IMR-90 (cell line): Measurements from ENCODE around the gene PAFAH2. TPM values are rescaled to one million over a fixed set of nuclear protein-coding genes. Genes with fewer than 3 reads are reported as not detected.

ENCODE experiments used
- ATAC-seq: fragments of 200-7000 bp; cut with Tn5 transposase; 2 replicates; pipeline ENCODE4 v1.9.1; 2020; ENCODE audit warnings: low read depth, mild to moderate bottlenecking, moderate library complexity
- BruUV-seq: library from RNA; stranded (reverse); fragments of 400-500 nt; replicated peaks from 2 replicates; lab custom pipeline; 2021; lab: Mats Ljungman, UMichigan
- CTCF ChIA-PET: fragments of 300-600 bp; formaldehyde crosslinking; extraction: SDS; loops from one replicate; lab custom pipeline; 2021; ENCODE audit warnings: antibody characterized with exemption; lab: Yijun Ruan, JAX
- POLR2A ChIA-PET: fragments of 300-600 bp; sonication (Branson Sonifier 250); formaldehyde crosslinking; loops from one replicate; lab custom pipeline; 2022; ENCODE audit warnings: antibody characterized with exemption; ENCODE audit not compliant: unreplicated experiment; lab: Charles Lee
- DNase-seq: peaks from one replicate; pipeline ENCODE4 v3.0.0; 2013
- H2AFZ ChIP-seq: replicated peaks from 2 replicates; pipeline ENCODE3; 2013; ENCODE audit warnings: low read length, mild to moderate bottlenecking; ENCODE audit not compliant: poor library complexity
- H2AK5ac ChIP-seq: 2 replicates; pipeline ENCODE4 v1.6.1; 2013; ENCODE audit warnings: low read depth, low read length, inconsistent platforms
- H2AK9ac ChIP-seq: replicated peaks from 2 replicates; pipeline ENCODE3; 2013; ENCODE audit warnings: mild to moderate bottlenecking, low read depth, low read length, moderate library complexity; ENCODE audit not compliant: poor library complexity
- H2BK120ac ChIP-seq: 2 replicates; pipeline ENCODE4 v1.6.1; 2013; ENCODE audit warnings: low read depth, low read length, inconsistent platforms
- H2BK15ac ChIP-seq: 3 replicates; pipeline ENCODE4 v1.6.1; 2013; ENCODE audit warnings: low read depth, low read length, inconsistent platforms
- H2BK20ac ChIP-seq: 2 replicates; pipeline ENCODE4 v1.6.1; 2013; ENCODE audit warnings: low read depth, mild to moderate bottlenecking, inconsistent platforms, low read length, moderate library complexity
- H2BK5ac ChIP-seq: 2 replicates; pipeline ENCODE4 v1.6.1; 2013; ENCODE audit warnings: mild to moderate bottlenecking, low read depth, low read length, inconsistent platforms; ENCODE audit not compliant: poor library complexity, severe bottlenecking
- H3K14ac ChIP-seq: replicated peaks from 2 replicates; pipeline ENCODE4 v1.6.1; 2013; ENCODE audit warnings: low read depth, low read length, inconsistent platforms
- H3K18ac ChIP-seq: 2 replicates; pipeline ENCODE4 v1.6.1; 2013; ENCODE audit warnings: low read depth, low read length, control low read depth
- H3K23ac ChIP-seq: 2 replicates; pipeline ENCODE4 v1.6.1; 2013; ENCODE audit warnings: low read depth, low read length, inconsistent platforms
- H3K27ac ChIP-seq: 2 replicates; pipeline ENCODE4 v1.5.1; 2013; ENCODE audit warnings: mild to moderate bottlenecking, control low read depth, low read length; ENCODE audit not compliant: insufficient read depth
- H3K27me3 ChIP-seq: 2 replicates; pipeline ENCODE4 v1.6.1; 2013; ENCODE audit warnings: low read length; ENCODE audit not compliant: control insufficient read depth, insufficient read depth
- H3K36me3 ChIP-seq: 2 replicates; pipeline ENCODE4 v1.6.1; 2013; ENCODE audit warnings: low read length, mixed read lengths; ENCODE audit not compliant: control insufficient read depth, insufficient read depth
- H3K4ac ChIP-seq: 2 replicates; pipeline ENCODE4 v1.6.1; 2013; ENCODE audit warnings: low read depth, low read length, inconsistent platforms
- H3K4me1 ChIP-seq: 2 replicates; pipeline ENCODE4 v1.6.1; 2013; ENCODE audit warnings: low read length, mixed read lengths; ENCODE audit not compliant: control insufficient read depth, insufficient read depth
- H3K4me2 ChIP-seq: 2 replicates; pipeline ENCODE4 v1.6.1; 2013; ENCODE audit warnings: low read depth, mild to moderate bottlenecking, control low read depth, low read length, moderate library complexity
- H3K4me3 ChIP-seq: 2 replicates; pipeline ENCODE4 v1.5.1; 2013; ENCODE audit warnings: low read depth, mild to moderate bottlenecking, control low read depth, low read length, moderate library complexity; ENCODE audit not compliant: insufficient read depth
- H3K56ac ChIP-seq: 2 replicates; pipeline ENCODE4 v1.6.1; 2013; ENCODE audit warnings: low read length, inconsistent platforms; ENCODE audit not compliant: insufficient read depth; ENCODE audit errors: extremely low read depth
- H3K79me1 ChIP-seq, 2 experiments: 2 replicates each; pipeline ENCODE4 v1.6.1; 2013; ENCODE audit warnings: low read length in 2 of 2, inconsistent platforms in 1 of 2, low read depth in 1 of 2
- H3K9ac ChIP-seq: 2 replicates; pipeline ENCODE4 v1.6.1; 2013; ENCODE audit warnings: low read depth, low read length, control low read depth
- H3K9me1 ChIP-seq: 2 replicates; pipeline ENCODE4 v1.6.1; 2013; ENCODE audit warnings: low read length, inconsistent platforms; ENCODE audit not compliant: insufficient read depth
- H3K9me3 ChIP-seq: 2 replicates; pipeline ENCODE4 v1.6.1; 2013; ENCODE audit warnings: low read length; ENCODE audit not compliant: control insufficient read depth, insufficient read depth
- H4K20me1 ChIP-seq: 2 replicates; pipeline ENCODE4 v1.6.1; 2013; ENCODE audit warnings: low read length, inconsistent platforms; ENCODE audit not compliant: insufficient read depth
- H4K5ac ChIP-seq: 2 replicates; pipeline ENCODE4 v1.6.1; 2013; ENCODE audit warnings: mild to moderate bottlenecking, low read depth, low read length, control low read depth
- H4K8ac ChIP-seq, 2 experiments: 2 replicates each; pipeline ENCODE4 v1.6.1; 2013; ENCODE audit warnings: low read depth in 2 of 2, low read length in 2 of 2, control low read depth in 1 of 2, inconsistent platforms in 1 of 2
- H4K91ac ChIP-seq: 2 replicates; pipeline ENCODE4 v1.6.1; 2013; ENCODE audit warnings: low read depth, low read length, inconsistent platforms; ENCODE audit not compliant: insufficient read depth
- CEBPB ChIP-seq: IDR thresholded peaks from 2 replicates; pipeline ENCODE4 v1.6.1; 2012; ENCODE audit warnings: low read depth, low read length, improper control_type of control experiment
- USF2 ChIP-seq: fragments of 150-350 bp; IDR thresholded peaks from 2 replicates; pipeline ENCODE4 v1.6.1; 2017; ENCODE audit warnings: mild to moderate bottlenecking, antibody characterized with exemption, low read length, low read depth
- WGBS, 2 experiments: methylation state at CpG; one replicate each; pipeline versions ENCODE4 v1.1.5 to v1.1.7; 2013; ENCODE audit warnings: missing lambda C conversion rate in 2 of 2; ENCODE audit not compliant: insufficient read length in 1 of 2; ENCODE audit errors: extremely low coverage in 2 of 2; 5-methylcytosine and 5-hydroxymethylcytosine counted together
- dilution Hi-C: fragments of 300-500 bp; cut with HindIII; formaldehyde crosslinking; loops from one replicate; pipeline ENCODE4 v1.14.3; 2018; ENCODE audit warnings: low sequenced_read_pairs; ENCODE audit not compliant: unreplicated experiment
- in situ Hi-C: fragments of 300-500 bp; cut with MboI; formaldehyde crosslinking; loops from 3 replicates; pipeline ENCODE4 v1.14.3; 2019; ENCODE audit warnings: low sequenced_read_pairs, inconsistent platforms, mixed read lengths
- intact Hi-C: fragments of 100-400 bp; cut with micrococcal nuclease; formaldehyde crosslinking; loops from 2 replicates; pipeline ENCODE4 v1.10.0; 2022
- polyA plus RNA-seq, 3 experiments: library from polyadenylated mRNA; depleted of rRNA; stranded (reverse); fragments of >200 nt; gene quantifications; 2 replicates each; pipeline ENCODE4 v1.2.3, GENCODE V29; 2012; ENCODE audit warnings: low replicate concordance in 1 of 3
- total RNA-seq: library from RNA; depleted of rRNA; stranded (reverse); fragments of >200 nt; gene quantifications from 2 replicates; pipeline ENCODE4 v1.2.3, GENCODE V29; 2012

PAFAH2 gene
- total and polyA plus RNA-seq, 2 of the 4 experiments (the other 2 are of a cell fraction): 8.3 to 12.2 TPM

DNA sequence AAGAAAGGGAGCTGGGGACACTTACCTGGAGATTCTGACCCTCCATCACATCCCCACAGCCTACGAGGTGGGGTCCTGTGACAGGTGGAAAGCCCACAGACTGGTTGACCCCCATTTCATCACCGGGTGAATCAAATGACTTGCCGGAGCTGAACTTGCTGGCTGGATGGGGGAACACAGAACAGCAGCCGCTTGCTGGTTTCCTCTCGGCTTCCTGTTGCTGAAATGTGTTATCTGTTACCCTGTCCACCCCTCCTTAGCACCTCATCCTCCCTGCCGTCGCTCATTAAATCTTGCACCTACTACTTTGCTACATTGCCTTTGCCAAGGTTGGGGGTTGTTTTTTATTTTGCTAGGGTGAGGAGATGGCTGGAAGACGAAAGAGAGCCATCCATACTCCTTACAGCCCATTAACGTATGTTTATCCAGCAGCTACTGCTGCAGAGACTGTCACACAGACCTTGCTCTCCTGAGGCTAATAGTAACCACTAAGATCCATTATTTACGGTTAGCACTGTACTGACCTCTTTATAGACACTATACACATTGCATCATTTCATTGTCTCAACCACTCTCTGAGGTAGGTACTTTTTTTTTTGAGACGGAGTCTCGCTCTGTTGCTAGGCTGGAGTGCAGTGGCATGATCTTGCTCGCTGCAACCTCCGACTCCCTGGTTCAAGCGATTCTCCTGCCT, 7.0 kb downstream of the PAFAH2 start:
- DNase-seq (no peak), ATAC-seq (no peak)
- Histone ChIP-seq H3K9ac (no peak overlapping the region), H3K79me1 (peaks cover 10 to 26% of the 10 kb centered on the region in 2 experiments; a peak in 3 of 4 replicates), H2BK120ac (no peak overlapping the region), H2AFZ (no peak overlapping the region), H3K23ac (peak overlapping the region; percentile 59; the same call in 1 of the 2 replicates), H3K9me3 (no peaks in the 10 kb centered on the region), H3K4me2 (no peak overlapping the region), H3K9me1 (peaks cover 12% of the 10 kb centered on the region), H2AK9ac (no peak overlapping the region), H2BK20ac (no peak overlapping the region), H4K20me1 (no peaks in the 10 kb centered on the region), H3K27me3 (no peaks in the 10 kb centered on the region), H2BK5ac (no peak overlapping the region), H3K14ac (no peak overlapping the region), H2BK15ac (no peak overlapping the region), H3K18ac (no peak overlapping the region), H4K91ac (no peak overlapping the region), H3K4me3 (no peak overlapping the region), H3K36me3 (peaks cover 10% of the 10 kb centered on the region), H2AK5ac (no peak overlapping the region), H4K8ac (no peak overlapping the region), H4K5ac (no peak overlapping the region), H3K4ac (no peak overlapping the region), H3K56ac (no peak overlapping the region), H3K27ac (no peak overlapping the region), H3K4me1 (peaks cover 10% of the 10 kb centered on the region)
- dilution Hi-C loops (no loop called here), in situ Hi-C loops (loop anchor here (10.0 kb wide), 1 partner anchor 166 kb away; no protein-coding TSS in a partner anchor), intact Hi-C loops (loop anchor here (5.0 kb wide), 1 partner anchor 44 kb away; no protein-coding TSS in a partner anchor)
- no TSS peak for BruUV-seq
- TF ChIP-seq USF2: no peak
- TF ChIP-seq CEBPB: 0 out of 2 replicates have a peak, but pooled peaks have one; percentile 5
- POLR2A ChIA-PET: no interaction called here
- CTCF ChIA-PET: interaction anchor here (1.5 kb wide), 1 partner anchor 95 kb away, joined by 6 read pairs; no protein-coding TSS in a partner anchor
- 88% methylated on average over 4 of the region's 15 CpGs; no CpG with 5 or more reads in 1 of the 2 experiments for WGBS, 2 experiments
